HEK293T (cell line): ENCODE data around the gene COLEC11.

Experiments
- ARNT ChIP-seq: fragments of 450-650 bp; IDR thresholded peaks from 2 replicates; pipeline ENCODE4 v1.6.1; 2017; ENCODE audit warnings: mild to moderate bottlenecking
- BHLHE40 ChIP-seq: fragments of 450-650 bp; IDR thresholded peaks from 2 replicates; pipeline ENCODE4 v1.6.1; 2016; ENCODE audit warnings: mild to moderate bottlenecking, moderate library complexity, borderline replicate concordance
- FOXA1 ChIP-seq: fragments of 450-650 bp; IDR thresholded peaks from 2 replicates; pipeline ENCODE4 v1.6.1; 2016; ENCODE audit warnings: mild to moderate bottlenecking
- FOXM1 ChIP-seq: fragments of 450-650 bp; IDR thresholded peaks from 2 replicates; pipeline ENCODE4 v1.6.1; 2017; ENCODE audit warnings: mild to moderate bottlenecking, borderline replicate concordance
- HDGF ChIP-seq: fragments of 450-650 bp; IDR thresholded peaks from 2 replicates; pipeline ENCODE4 v1.6.1; 2017; ENCODE audit warnings: antibody characterized with exemption, borderline replicate concordance
- L3MBTL2 ChIP-seq: fragments of 450-650 bp; conservative IDR thresholded peaks from 2 replicates; pipeline ENCODE4 v1.6.1; 2016; ENCODE audit warnings: mild to moderate bottlenecking
- LEF1 ChIP-seq: fragments of 450-650 bp; IDR thresholded peaks from 2 replicates; pipeline ENCODE4 v1.6.1; 2017; ENCODE audit warnings: mild to moderate bottlenecking, borderline replicate concordance
- NFRKB ChIP-seq: fragments of 450-650 bp; IDR thresholded peaks from 2 replicates; pipeline ENCODE4 v1.6.1; 2016; ENCODE audit warnings: mild to moderate bottlenecking, moderate library complexity
- PKNOX1 ChIP-seq: fragments of 450-650 bp; IDR thresholded peaks from 2 replicates; pipeline ENCODE4 v1.6.1; 2016
- SP1 ChIP-seq: fragments of 450-650 bp; IDR thresholded peaks from 2 replicates; pipeline ENCODE4 v1.6.1; 2017
- SUZ12 ChIP-seq: fragments of 450-650 bp; IDR thresholded peaks from 2 replicates; pipeline ENCODE4 v1.6.1; 2016; ENCODE audit warnings: mild to moderate bottlenecking
- TARDBP ChIP-seq: fragments of 450-650 bp; IDR thresholded peaks from 2 replicates; pipeline ENCODE4 v1.6.1; 2016
- ZNF384 ChIP-seq: fragments of 450-650 bp; IDR thresholded peaks from 2 replicates; pipeline ENCODE4 v1.6.1; 2016

- TF ChIP-seq FOXA1 (no peak), SUZ12 (no peak), L3MBTL2 (no peak), FOXM1 (no peak), SP1 (no peak), TARDBP (no peak), NFRKB (no peak), ARNT (no peak), LEF1 (no peak), PKNOX1 (no peak), ZNF384 (no peak), HDGF (no peak), BHLHE40 (no peak)
Measured at GRCh38 chr2:3610415-3610814, 15.5 kb downstream of the COLEC11 start.
